HFFc6 (cell line): Measurements from ENCODE around the gene F8. TPM values are rescaled to one million over a fixed set of nuclear protein-coding genes. Genes with fewer than 3 reads are reported as not detected.
"Not testable (repeated sequence)": the region's sequence is repeated elsewhere in the genome, so short reads cannot be mapped to it uniquely, and the experiment has no call there.

ENCODE experiments used
- DNase-seq: peaks from one replicate; pipeline ENCODE4 v3.0.0-alpha.2; 2018
- H3K27ac Mint-ChIP-seq: 2 replicates; pipeline ENCODE4 v1.8.0; 2020; ENCODE audit warnings: mild to moderate bottlenecking, mixed read lengths
- H3K27me3 Mint-ChIP-seq: 2 replicates; pipeline ENCODE4 v1.8.0; 2021; ENCODE audit warnings: mild to moderate bottlenecking, moderate library complexity, mixed read lengths; ENCODE audit not compliant: insufficient read depth
- H3K36me3 Mint-ChIP-seq: 2 replicates; pipeline ENCODE4 v1.8.0; 2021; ENCODE audit warnings: low read depth, mixed read lengths
- H3K4me1 Mint-ChIP-seq: 2 replicates; pipeline ENCODE4 v1.8.0; 2020; ENCODE audit warnings: low read depth, mixed read lengths
- H3K4me3 Mint-ChIP-seq: 2 replicates; pipeline ENCODE4 v1.8.0; 2020; ENCODE audit warnings: mild to moderate bottlenecking, moderate library complexity, mixed read lengths
- H3K9me3 Mint-ChIP-seq: 2 replicates; pipeline ENCODE4 v1.8.0; 2020; ENCODE audit warnings: mild to moderate bottlenecking, mixed read lengths
- total RNA-seq, 6 experiments: library from RNA; stranded (reverse); fragmentation: NEBNext Ultra II Directional; extraction: Animal tissue kit (Norgen Biotek cat#: 25700); gene quantifications; 2 replicates in 1 of 6; 3 replicates in 5 of 6; pipeline ENCODE4 v1.2.3, GENCODE V29; 2021
- TF ChIP-seq, protein P1 (sequence below): fragments of 200-600 bp; sonication (generic); IDR thresholded peaks from 2 replicates; pipeline ENCODE4 v1.5.0; 2021; ENCODE audit warnings: antibody characterized with exemption, mild to moderate bottlenecking

The F8 gene
- total RNA-seq, 6 experiments from 2014 or later, result 1.0 to 1.6 (median 1.4) TPM

DNA sequence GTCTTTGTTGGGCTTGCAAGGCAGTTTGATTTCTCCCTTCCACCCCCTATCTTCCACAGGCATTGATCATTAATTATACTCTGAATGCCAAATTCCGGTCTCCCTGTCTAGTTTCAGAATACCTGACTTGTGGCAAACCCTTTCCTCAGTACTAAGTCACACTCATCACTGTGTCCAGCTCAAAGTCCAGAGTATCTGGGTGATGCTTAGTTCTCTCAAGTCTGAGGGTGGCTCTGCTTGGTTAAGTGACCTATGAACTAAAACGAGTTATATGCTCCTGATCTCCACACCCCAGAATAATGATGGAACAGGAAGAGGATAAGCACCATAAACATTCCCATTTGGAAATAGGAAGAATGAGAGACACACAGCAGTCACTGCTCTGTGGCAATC, 194.5 kb downstream of the F8 start:
- H3K27me3 Mint-ChIP-seq, result peaks cover 11% of the 10 kb centered on the region
- no peaks in the 10 kb centered on the region for H3K9me3 Mint-ChIP-seq
- no peak overlapping the region for H3K27ac Mint-ChIP-seq
- TF ChIP-seq, protein P1, sequence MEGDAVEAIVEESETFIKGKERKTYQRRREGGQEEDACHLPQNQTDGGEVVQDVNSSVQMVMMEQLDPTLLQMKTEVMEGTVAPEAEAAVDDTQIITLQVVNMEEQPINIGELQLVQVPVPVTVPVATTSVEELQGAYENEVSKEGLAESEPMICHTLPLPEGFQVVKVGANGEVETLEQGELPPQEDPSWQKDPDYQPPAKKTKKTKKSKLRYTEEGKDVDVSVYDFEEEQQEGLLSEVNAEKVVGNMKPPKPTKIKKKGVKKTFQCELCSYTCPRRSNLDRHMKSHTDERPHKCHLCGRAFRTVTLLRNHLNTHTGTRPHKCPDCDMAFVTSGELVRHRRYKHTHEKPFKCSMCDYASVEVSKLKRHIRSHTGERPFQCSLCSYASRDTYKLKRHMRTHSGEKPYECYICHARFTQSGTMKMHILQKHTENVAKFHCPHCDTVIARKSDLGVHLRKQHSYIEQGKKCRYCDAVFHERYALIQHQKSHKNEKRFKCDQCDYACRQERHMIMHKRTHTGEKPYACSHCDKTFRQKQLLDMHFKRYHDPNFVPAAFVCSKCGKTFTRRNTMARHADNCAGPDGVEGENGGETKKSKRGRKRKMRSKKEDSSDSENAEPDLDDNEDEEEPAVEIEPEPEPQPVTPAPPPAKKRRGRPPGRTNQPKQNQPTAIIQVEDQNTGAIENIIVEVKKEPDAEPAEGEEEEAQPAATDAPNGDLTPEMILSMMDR, result no peak
- DNase-seq, result no peak
- no peaks in the 10 kb centered on the region for H3K4me1 Mint-ChIP-seq
- no peaks in the 10 kb centered on the region for H3K36me3 Mint-ChIP-seq
- H3K4me3 Mint-ChIP-seq, result no peak overlapping the region

DNA sequence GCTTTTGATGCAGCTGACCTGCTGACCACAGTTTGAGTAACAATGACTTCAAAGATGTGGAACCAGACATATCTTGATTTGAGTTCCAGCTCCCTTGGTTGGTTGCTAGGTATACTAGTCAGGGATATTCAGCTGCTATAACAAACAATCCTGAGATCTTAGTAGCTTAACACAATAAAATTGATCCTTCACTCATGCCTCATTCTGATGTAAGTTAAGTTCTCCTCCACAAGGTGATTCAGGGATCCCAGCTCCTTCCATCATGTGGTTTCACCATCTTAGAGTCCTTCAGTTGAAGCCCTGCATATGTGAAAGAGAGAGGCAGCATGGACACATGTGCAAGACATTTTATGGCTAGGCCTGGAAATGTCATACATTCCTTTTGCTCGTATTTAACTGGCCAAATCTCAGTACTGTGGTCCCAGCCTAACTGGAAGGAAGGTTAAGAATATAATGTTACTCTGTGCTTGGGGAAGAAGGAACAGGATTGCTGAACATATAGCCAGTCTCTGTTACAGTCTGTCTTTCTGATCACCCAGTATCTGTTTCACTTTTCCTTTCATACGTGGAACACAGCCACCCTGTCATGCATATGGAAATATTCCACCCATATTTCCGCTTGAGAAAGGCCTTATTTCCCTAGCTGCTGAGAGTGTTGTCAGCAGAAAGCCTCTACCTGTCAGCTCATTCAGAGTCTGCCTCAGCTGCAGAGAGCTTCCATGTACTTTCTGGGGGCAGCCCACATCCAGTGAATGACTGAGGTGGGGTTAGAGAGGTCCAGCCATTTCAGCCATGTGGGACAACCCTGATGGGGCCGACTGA, 195.1 kb downstream of the F8 start:
- Mint-ChIP-seq H3K27ac (no peak overlapping the region), H3K4me1 (no peaks in the 10 kb centered on the region), H3K9me3 (no peaks in the 10 kb centered on the region), H3K36me3 (no peaks in the 10 kb centered on the region), H3K27me3 (peaks cover 11% of the 10 kb centered on the region), H3K4me3 (no peak overlapping the region)
- no peak for DNase-seq
- TF ChIP-seq, protein P1, result no peak

DNA sequence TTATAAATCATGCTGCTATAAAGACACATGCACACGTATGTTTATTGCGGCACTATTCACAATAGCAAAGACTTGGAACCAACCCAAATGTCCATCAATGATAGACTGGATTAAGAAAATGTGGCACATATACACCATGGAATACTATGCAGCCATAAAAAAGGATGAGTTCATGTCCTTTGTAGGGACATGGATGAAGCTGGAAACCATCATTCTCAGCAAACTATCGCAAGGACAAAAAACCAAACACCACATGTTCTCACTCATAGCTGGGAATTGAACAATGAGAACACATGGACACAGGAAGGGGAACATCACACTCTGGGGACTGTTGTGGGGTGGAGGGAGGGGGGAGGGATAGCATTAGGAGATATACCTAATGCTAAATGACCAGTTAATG, 196.9 kb downstream of the F8 start:
- H3K27ac Mint-ChIP-seq, H3K4me1 Mint-ChIP-seq, H3K36me3 Mint-ChIP-seq, H3K4me3 Mint-ChIP-seq, DNase-seq, H3K9me3 Mint-ChIP-seq: not testable (repeated sequence)
- peaks cover 12% of the 10 kb centered on the region for H3K27me3 Mint-ChIP-seq

DNA sequence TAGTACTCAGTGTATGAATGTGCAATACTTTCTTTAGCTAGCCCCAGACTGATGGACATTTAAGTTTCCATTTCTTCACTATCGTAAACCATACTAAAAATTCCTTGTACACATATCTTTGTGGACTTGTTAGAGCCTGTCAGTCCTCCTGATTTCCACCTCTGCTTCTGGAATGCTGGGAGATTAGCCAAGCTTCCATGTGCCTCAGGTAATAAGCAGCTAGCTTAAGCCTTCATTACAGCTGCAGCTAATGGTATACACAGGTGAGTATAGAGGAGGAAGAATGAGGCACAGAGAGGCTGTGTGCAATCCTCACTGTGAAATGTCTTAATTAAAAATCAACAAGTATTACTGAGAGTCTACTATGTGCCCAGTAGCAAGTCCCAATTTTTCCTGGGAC, 197.9 kb downstream of the F8 start:
- H3K27ac Mint-ChIP-seq, result no peak overlapping the region
- H3K4me1 Mint-ChIP-seq, result no peaks in the 10 kb centered on the region
- H3K27me3 Mint-ChIP-seq, result peaks cover 10% of the 10 kb centered on the region
- TF ChIP-seq, protein P1, result no peak
- H3K36me3 Mint-ChIP-seq, result no peaks in the 10 kb centered on the region
- H3K4me3 Mint-ChIP-seq, result no peak overlapping the region
- DNase-seq, result no peak
- no peaks in the 10 kb centered on the region for H3K9me3 Mint-ChIP-seq

DNA sequence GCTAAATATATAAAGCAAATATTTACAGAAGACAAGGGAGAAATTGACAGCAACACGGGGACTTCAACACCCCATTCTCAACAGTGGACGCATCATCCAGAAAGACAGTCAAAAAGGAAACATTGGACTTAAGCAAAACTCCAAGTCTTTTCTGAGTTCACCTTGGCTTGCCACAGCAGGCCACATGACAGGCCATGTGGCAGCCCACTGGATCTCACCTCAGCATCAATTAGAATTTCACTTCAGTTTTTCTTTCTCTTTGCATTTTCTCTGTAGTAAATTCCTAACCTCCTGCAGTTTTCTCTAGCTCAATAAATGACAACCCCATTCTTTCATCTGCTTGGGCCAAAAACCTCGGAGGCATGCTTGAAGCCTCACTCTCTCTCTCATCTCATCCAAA, 200.5 kb downstream of the F8 start:
- H3K27ac Mint-ChIP-seq, result no peak overlapping the region
- H3K27me3 Mint-ChIP-seq, result peaks cover 8% of the 10 kb centered on the region
- H3K4me1 Mint-ChIP-seq, result no peaks in the 10 kb centered on the region
- no peaks in the 10 kb centered on the region for H3K36me3 Mint-ChIP-seq
- no peak for DNase-seq
- TF ChIP-seq, protein P1, result no peak
- no peak overlapping the region for H3K4me3 Mint-ChIP-seq
- H3K9me3 Mint-ChIP-seq, result no peaks in the 10 kb centered on the region

DNA sequence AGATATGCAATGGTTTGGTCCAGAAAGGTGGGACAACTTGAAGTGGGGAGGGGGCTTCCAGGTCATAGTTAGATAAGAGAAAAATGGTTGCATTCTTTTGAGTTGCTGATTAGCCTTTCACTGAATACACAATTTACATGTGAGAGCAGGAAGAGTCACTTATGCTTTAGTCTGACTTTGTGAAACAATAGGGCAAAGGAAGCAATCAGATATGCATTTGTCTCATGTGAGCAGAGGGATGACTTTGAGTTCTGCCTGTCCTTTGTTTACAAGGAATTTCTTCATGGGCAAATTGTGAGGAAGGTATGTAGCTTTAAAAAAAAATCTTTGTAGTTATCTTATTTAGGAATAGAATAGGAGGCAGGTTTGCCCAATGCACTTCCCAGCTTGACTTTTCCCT, 201.0 kb downstream of the F8 start:
- H3K27ac Mint-ChIP-seq, result no peak overlapping the region
- H3K27me3 Mint-ChIP-seq, result peaks cover 8% of the 10 kb centered on the region
- no peak overlapping the region for H3K4me3 Mint-ChIP-seq
- TF ChIP-seq, protein P1, result no peak
- no peaks in the 10 kb centered on the region for H3K4me1 Mint-ChIP-seq
- no peak for DNase-seq
- H3K36me3 Mint-ChIP-seq, result no peaks in the 10 kb centered on the region
- no peaks in the 10 kb centered on the region for H3K9me3 Mint-ChIP-seq
